ENCODE measurements around the gene ELF5. TPM values are rescaled to one million over a fixed set of nuclear protein-coding genes. Genes with fewer than 3 reads are reported as not detected.

ELF5 gene
- total RNA-seq, 2 donors from 2014 or later, result 0.18 to 2.7 TPM

DNA sequence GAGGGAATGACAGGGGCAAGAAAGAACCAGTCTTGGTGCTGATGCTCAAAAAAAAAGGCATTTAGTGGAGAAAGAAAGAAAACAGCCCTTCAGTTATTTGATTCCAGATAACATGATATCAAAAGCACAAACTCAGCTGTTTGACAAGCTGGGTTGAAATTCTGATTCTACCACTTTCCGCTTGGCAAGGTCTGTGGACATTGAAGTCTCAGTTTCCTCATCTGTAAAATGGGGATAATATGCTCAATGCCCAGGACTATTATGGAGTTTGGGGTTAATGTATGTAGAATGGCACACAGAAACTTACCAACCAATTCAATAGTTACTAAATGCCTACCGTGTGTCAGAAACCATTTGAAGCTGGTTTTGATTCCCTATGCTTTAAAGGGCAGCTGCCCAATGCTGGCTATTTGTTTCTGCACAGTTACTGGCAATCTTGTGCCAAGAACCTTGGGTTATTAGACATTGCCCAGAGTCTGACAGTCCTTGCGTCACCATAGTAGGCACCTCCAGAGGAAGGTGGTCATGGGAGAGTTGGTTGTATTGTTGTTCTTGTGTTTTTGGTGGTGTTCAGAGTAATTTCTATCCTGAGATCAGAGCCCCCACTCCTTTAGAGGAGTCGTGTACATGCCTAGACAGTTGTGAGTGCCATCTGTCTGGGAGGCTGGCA, 19.5 kb downstream of the ELF5 start:
- H3K27ac ChIP-seq, result no peak overlapping the region
- H3K4me1 ChIP-seq (replicated peaks), result no peaks in the 10 kb centered on the region
- H3K4me3 ChIP-seq, result no peak overlapping the region
- TF ChIP-seq, protein P1, sequence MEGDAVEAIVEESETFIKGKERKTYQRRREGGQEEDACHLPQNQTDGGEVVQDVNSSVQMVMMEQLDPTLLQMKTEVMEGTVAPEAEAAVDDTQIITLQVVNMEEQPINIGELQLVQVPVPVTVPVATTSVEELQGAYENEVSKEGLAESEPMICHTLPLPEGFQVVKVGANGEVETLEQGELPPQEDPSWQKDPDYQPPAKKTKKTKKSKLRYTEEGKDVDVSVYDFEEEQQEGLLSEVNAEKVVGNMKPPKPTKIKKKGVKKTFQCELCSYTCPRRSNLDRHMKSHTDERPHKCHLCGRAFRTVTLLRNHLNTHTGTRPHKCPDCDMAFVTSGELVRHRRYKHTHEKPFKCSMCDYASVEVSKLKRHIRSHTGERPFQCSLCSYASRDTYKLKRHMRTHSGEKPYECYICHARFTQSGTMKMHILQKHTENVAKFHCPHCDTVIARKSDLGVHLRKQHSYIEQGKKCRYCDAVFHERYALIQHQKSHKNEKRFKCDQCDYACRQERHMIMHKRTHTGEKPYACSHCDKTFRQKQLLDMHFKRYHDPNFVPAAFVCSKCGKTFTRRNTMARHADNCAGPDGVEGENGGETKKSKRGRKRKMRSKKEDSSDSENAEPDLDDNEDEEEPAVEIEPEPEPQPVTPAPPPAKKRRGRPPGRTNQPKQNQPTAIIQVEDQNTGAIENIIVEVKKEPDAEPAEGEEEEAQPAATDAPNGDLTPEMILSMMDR (IDR thresholded peaks at IDR 0.05), result no peak
- no peak for TF ChIP-seq POLR2AphosphoS5 (IDR thresholded peaks at IDR 0.05)
- no peak for TF ChIP-seq POLR2A (IDR thresholded peaks at IDR 0.05)
- 84% methylated on average over 4 of the region's 4 CpGs for WGBS
- no peaks in the 10 kb centered on the region for H3K27me3 ChIP-seq (replicated peaks; ENCODE audit: insufficient read depth)
- H3K9me3 ChIP-seq, result no peaks in the 10 kb centered on the region
- intact Hi-C loops (cut with DNase I), result loop anchor here (5.0 to 10.0 kb wide), 2 partner anchors 132 to 499 kb away; no protein-coding TSS in a partner anchor
- DNase-seq (ENCODE audit: low spot score), result no peak
- H3K36me3 ChIP-seq, result no peaks in the 10 kb centered on the region

DNA sequence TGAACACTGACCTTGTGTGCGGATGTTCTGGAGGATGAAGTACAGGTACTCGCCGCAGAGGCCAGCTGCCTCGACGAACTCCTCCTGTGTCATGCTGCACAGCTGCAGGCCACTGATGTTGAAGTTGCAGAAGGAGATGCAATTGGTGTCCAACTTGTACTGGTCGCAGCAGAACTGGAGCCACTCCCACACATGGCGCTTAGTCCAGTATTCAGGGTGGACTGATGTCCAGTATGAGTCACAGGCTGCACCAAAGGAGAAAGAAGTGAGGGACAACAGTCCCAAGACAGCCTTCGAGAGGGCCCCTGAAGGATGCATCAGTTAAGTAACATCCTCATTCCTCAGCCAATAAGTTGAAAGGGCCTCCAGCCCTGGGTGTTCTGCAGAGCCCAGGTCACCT, 20.1 kb downstream of the ELF5 start:
- intact Hi-C loops (cut with DNase I), result loop anchor here (5.0 to 10.0 kb wide), 2 partner anchors 131 to 499 kb away; no protein-coding TSS in a partner anchor
- Histone ChIP-seq H3K27ac (no peak overlapping the region), H3K9me3 (no peaks in the 10 kb centered on the region), H3K36me3 (no peaks in the 10 kb centered on the region), H3K27me3 (replicated peaks; ENCODE audit: insufficient read depth) (no peaks in the 10 kb centered on the region), H3K4me1 (replicated peaks) (no peaks in the 10 kb centered on the region), H3K4me3 (no peak overlapping the region)
- WGBS, result 85% methylated on average over 8 of the region's 8 CpGs
- no peak for DNase-seq (ENCODE audit: low spot score)
- TF ChIP-seq, protein P1 (IDR thresholded peaks at IDR 0.05), result no peak
- no peak for TF ChIP-seq POLR2A (IDR thresholded peaks at IDR 0.05)
- no peak for TF ChIP-seq POLR2AphosphoS5 (IDR thresholded peaks at IDR 0.05)

- peak; percentile 44 for DNase-seq (ENCODE audit: low spot score)
- intact Hi-C loops (cut with DNase I), result loop anchor here (5.0 to 10.0 kb wide), 2 partner anchors 131 to 498 kb away; no protein-coding TSS in a partner anchor
- no peaks in the 10 kb centered on the region for H3K4me1 ChIP-seq (replicated peaks)
- WGBS, result 49% methylated on average over 8 of the region's 8 CpGs
- H3K27me3 ChIP-seq (replicated peaks; ENCODE audit: insufficient read depth), result no peaks in the 10 kb centered on the region
- no peak overlapping the region for H3K4me3 ChIP-seq
- H3K9me3 ChIP-seq, result no peaks in the 10 kb centered on the region
- no peaks in the 10 kb centered on the region for H3K36me3 ChIP-seq
- TF ChIP-seq POLR2A (IDR thresholded peaks at IDR 0.05) (no peak), POLR2AphosphoS5 (IDR thresholded peaks at IDR 0.05) (peak; percentile 18)
- TF ChIP-seq, protein P1 (IDR thresholded peaks at IDR 0.05), result peak; percentile 64 to 74 (median 70)
- no peak overlapping the region for H3K27ac ChIP-seq
These were observed 20.7 kb downstream of the ELF5 start for GRCh38 chr11:34492806-34493414.

DNA sequence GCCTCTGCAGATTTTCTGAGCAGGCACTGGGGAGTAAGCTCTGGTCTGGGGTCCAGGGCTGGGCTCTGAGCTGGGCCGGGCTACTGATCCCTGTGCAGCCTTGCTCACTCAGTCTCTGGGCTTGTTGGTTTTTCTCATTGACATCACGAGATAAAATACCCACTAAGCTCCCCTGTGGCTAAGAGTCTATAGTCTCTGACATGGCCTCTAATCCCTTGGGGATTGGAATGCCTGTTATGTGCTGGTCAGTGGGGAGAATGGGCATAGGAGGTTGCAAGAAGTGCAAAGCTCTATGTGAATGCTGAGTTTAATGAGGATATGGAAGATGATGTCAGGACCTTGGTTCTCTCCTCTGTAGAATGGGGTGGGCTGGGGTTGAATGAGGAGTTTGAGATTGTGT, 23.3 kb downstream of the ELF5 start:
- H3K27ac ChIP-seq, result no peak overlapping the region
- H3K4me3 ChIP-seq, result no peak overlapping the region
- WGBS, result 97% methylated on average over 2 of the region's 2 CpGs
- H3K9me3 ChIP-seq, result no peaks in the 10 kb centered on the region
- no peak for DNase-seq (ENCODE audit: low spot score)
- H3K27me3 ChIP-seq (replicated peaks; ENCODE audit: insufficient read depth), result no peaks in the 10 kb centered on the region
- H3K36me3 ChIP-seq, result no peaks in the 10 kb centered on the region
- intact Hi-C loops (cut with DNase I), result loop anchor here (5.0 to 10.0 kb wide), 2 partner anchors 128 to 496 kb away; no protein-coding TSS in a partner anchor
- H3K4me1 ChIP-seq (replicated peaks), result no peaks in the 10 kb centered on the region
- TF ChIP-seq, protein P1 (IDR thresholded peaks at IDR 0.05), result no peak
- TF ChIP-seq POLR2AphosphoS5 (IDR thresholded peaks at IDR 0.05), result no peak

Data from prostate gland (tissue), 2 donors.